Measurements from ENCODE around the gene PCSK6.
"Not testable (repeated sequence)": the region's sequence is repeated elsewhere in the genome, so short reads cannot be mapped to it uniquely, and the experiment has no call there.

The PCSK6 gene

GRCh38 chr15:101394654-101395053 is 94.9 kb downstream of the PCSK6 start:
- FAIRE-seq, result no peak

GRCh38 chr15:101394056-101394630 is 95.4 kb downstream of the PCSK6 start:
- FAIRE-seq, result no peak

- FAIRE-seq, result no peak
Observed at GRCh38 chr15:101393172-101393571, 96.3 kb downstream of the PCSK6 start.

GRCh38 chr15:101391981-101392640 is 97.4 kb downstream of the PCSK6 start:
- FAIRE-seq, result no peak

- no peak for FAIRE-seq
Observed at GRCh38 chr15:101391431-101391830, 98.1 kb downstream of the PCSK6 start.

GRCh38 chr15:101390462-101390861 is 99.0 kb downstream of the PCSK6 start:
- no peak for FAIRE-seq

GRCh38 chr15:101390060-101390459 is 99.4 kb downstream of the PCSK6 start:
- FAIRE-seq, result no peak

GRCh38 chr15:101389362-101389761 is 100.1 kb downstream of the PCSK6 start:
- no peak for FAIRE-seq

GRCh38 chr15:101388046-101388445 is 101.5 kb downstream of the PCSK6 start:
- no peak for FAIRE-seq

GRCh38 chr15:101387574-101387973 is 101.9 kb downstream of the PCSK6 start:
- FAIRE-seq, result no peak

GRCh38 chr15:101386967-101387366 is 102.5 kb downstream of the PCSK6 start:
- FAIRE-seq, result no peak

- no peak for FAIRE-seq
Observed at GRCh38 chr15:101386006-101386405, 103.5 kb downstream of the PCSK6 start.

GRCh38 chr15:101384276-101384675 is 105.2 kb downstream of the PCSK6 start:
- no peak for FAIRE-seq

- no peak for FAIRE-seq
Observed at GRCh38 chr15:101382544-101382943, 107.0 kb downstream of the PCSK6 start.

GRCh38 chr15:101381671-101382212 is 107.8 kb downstream of the PCSK6 start:
- no peak for FAIRE-seq

GRCh38 chr15:101380146-101380545 is 109.4 kb downstream of the PCSK6 start:
- no peak for FAIRE-seq

GRCh38 chr15:101379647-101380046 is 109.9 kb downstream of the PCSK6 start:
- FAIRE-seq, result no peak

- no peak for FAIRE-seq
Observed at GRCh38 chr15:101378879-101379278, 110.6 kb downstream of the PCSK6 start.

GRCh38 chr15:101378171-101378755 is 111.2 kb downstream of the PCSK6 start:
- no peak for FAIRE-seq

- no peak for FAIRE-seq
Observed at GRCh38 chr15:101376615-101377395, 112.7 kb downstream of the PCSK6 start.

GRCh38 chr15:101375006-101375405 is 114.5 kb downstream of the PCSK6 start:
- FAIRE-seq, result not testable (repeated sequence)

- no peak for FAIRE-seq
Observed at GRCh38 chr15:101374326-101374725, 115.2 kb downstream of the PCSK6 start.

- no peak for FAIRE-seq
Observed at GRCh38 chr15:101373577-101373976, 115.9 kb downstream of the PCSK6 start.
